Gastroesophageal sphincter (tissue), 3 donors: Measurements from ENCODE around the gene H1-8.

Experiments used
- CTCF ChIP-seq, 4 experiments: fragments of 200-600 bp in 2 of 4; fragments of 450-650 bp in 2 of 4; sonication (generic) in 1 of 4; IDR thresholded peaks; one replicate each; pipeline ENCODE4 v1.5.1; 2017 to 2019; ENCODE audit warnings: antibody characterized with exemption in 4 of 4, mild to moderate bottlenecking in 2 of 4, moderate library complexity in 2 of 4
- EP300 ChIP-seq: sonication (generic); formaldehyde crosslinking; IDR thresholded peaks from one replicate; pipeline ENCODE4 v1.6.1; 2017; ENCODE audit warnings: antibody characterized with exemption, mild to moderate bottlenecking
- POLR2A ChIP-seq, 2 donors: fragments of 450-650 bp; IDR thresholded peaks; one replicate each; pipeline ENCODE4 v1.6.1; 2017; ENCODE audit warnings: antibody characterized with exemption in 2 of 2, mild to moderate bottlenecking in 2 of 2, moderate library complexity in 1 of 2
- POLR2AphosphoS5 ChIP-seq: sonication (generic); formaldehyde crosslinking; IDR thresholded peaks from one replicate; pipeline ENCODE4 v1.6.1; 2017; ENCODE audit warnings: antibody characterized with exemption

- TF ChIP-seq CTCF (IDR thresholded peaks at IDR 0.05) (no peak), POLR2A (IDR thresholded peaks at IDR 0.05) (no peak), POLR2AphosphoS5 (no peak), EP300 (no peak)
Observed at GRCh38 chr3:129564981-129565644, 22.1 kb downstream of the H1-8 start.
